HepG2 (cell line): Measurements from ENCODE around the gene MYO19. TPM values are rescaled to one million over a fixed set of nuclear protein-coding genes. Genes with fewer than 3 reads are reported as not detected.
A peak's percentile ranks its signal among the peaks of the same experiment; 100 is the strongest.

Experiments used
- ATF5 ChIP-seq: sonication (generic); formaldehyde crosslinking; IDR thresholded peaks from 2 replicates; pipeline ENCODE4 v1.4.0; 2020; ENCODE audit warnings: mild to moderate bottlenecking, low read depth, missing genetic modification reagents
- ATM ChIP-seq: fragments of 450-650 bp; IDR thresholded peaks from 2 replicates; pipeline ENCODE4 v1.7.1; 2017; ENCODE audit warnings: mild to moderate bottlenecking, borderline replicate concordance
- CEBPZ ChIP-seq: IDR thresholded peaks from 2 replicates; pipeline ENCODE4 v1.6.1; 2012; ENCODE audit warnings: low read length, improper control_type of control experiment
- KLF16 ChIP-seq, 2 experiments: sonication (generic) in 1 of 2; formaldehyde crosslinking in 1 of 2; IDR thresholded peaks; 2 replicates each; pipeline versions ENCODE4 v1.6.1 to v1.8.0; 2016 to 2023; ENCODE audit warnings: missing genetic modification reagents in 2 of 2, missing compliant biosample characterization in 1 of 2
- MTA3 ChIP-seq: sonication (generic); formaldehyde crosslinking; IDR thresholded peaks from 2 replicates; pipeline ENCODE4 v1.4.0; 2020; ENCODE audit warnings: missing genetic modification reagents
- NCOA5 ChIP-seq: sonication (generic); formaldehyde crosslinking; IDR thresholded peaks from 2 replicates; pipeline ENCODE4 v1.4.0; 2020; ENCODE audit warnings: missing genetic modification reagents
- PCBP1 ChIP-seq: fragments of 200-400 bp; formaldehyde crosslinking; IDR thresholded peaks from 2 replicates; pipeline ENCODE4 v1.6.1; 2017; ENCODE audit warnings: mild to moderate bottlenecking, low read depth, low read length, borderline replicate concordance
- PHF21A ChIP-seq: sonication (generic); formaldehyde crosslinking; IDR thresholded peaks from 2 replicates; pipeline ENCODE4 v1.5.0; 2020; ENCODE audit warnings: mild to moderate bottlenecking, missing genetic modification reagents
- SATB2 ChIP-seq: sonication (generic); formaldehyde crosslinking; IDR thresholded peaks from 2 replicates; pipeline ENCODE4 v1.5.0; 2020; ENCODE audit warnings: missing genetic modification reagents
- SIX4 ChIP-seq: sonication (generic); formaldehyde crosslinking; IDR thresholded peaks from 2 replicates; pipeline ENCODE4 v1.4.0; 2020; ENCODE audit warnings: missing genetic modification reagents
- SUZ12 ChIP-seq: fragments of 150-350 bp; IDR thresholded peaks from 2 replicates; pipeline ENCODE4 v1.6.1; 2014; ENCODE audit warnings: low read depth, low read length
- XBP1 ChIP-seq: sonication (generic); formaldehyde crosslinking; IDR thresholded peaks from 2 replicates; pipeline ENCODE4 v1.5.0; 2020; ENCODE audit warnings: missing genetic modification reagents
- YY1 ChIP-seq: IDR thresholded peaks from 2 replicates; pipeline ENCODE4 v1.6.1; 2011; ENCODE audit warnings: low read length, low read depth, moderate library complexity, mild to moderate bottlenecking; ENCODE audit not compliant: insufficient read depth, insufficient replicate concordance
- ZBTB7A ChIP-seq: sonication (generic); formaldehyde crosslinking; IDR thresholded peaks from 2 replicates; pipeline ENCODE4 v1.8.0; 2022; ENCODE audit warnings: mild to moderate bottlenecking, missing genetic modification reagents
- ZNF17 ChIP-seq: sonication (generic); formaldehyde crosslinking; IDR thresholded peaks from 2 replicates; pipeline ENCODE4 v1.5.0; 2020; ENCODE audit warnings: mild to moderate bottlenecking, missing genetic modification reagents
- ZNF317 ChIP-seq: sonication (generic); formaldehyde crosslinking; IDR thresholded peaks from 2 replicates; pipeline ENCODE4 v1.5.0; 2020; ENCODE audit warnings: mild to moderate bottlenecking, missing genetic modification reagents
- ZNF512B ChIP-seq: sonication (generic); formaldehyde crosslinking; IDR thresholded peaks from 2 replicates; pipeline ENCODE4 v1.5.1; 2020; ENCODE audit warnings: missing genetic modification reagents, mild to moderate bottlenecking, borderline replicate concordance
- ZNF605 ChIP-seq: sonication (generic); formaldehyde crosslinking; IDR thresholded peaks from 2 replicates; pipeline ENCODE4 v1.8.0; 2022; ENCODE audit warnings: mild to moderate bottlenecking, missing genetic modification reagents
- ZNF704 ChIP-seq: sonication (generic); formaldehyde crosslinking; IDR thresholded peaks from 2 replicates; pipeline ENCODE4 v1.8.1; 2023; ENCODE audit warnings: mild to moderate bottlenecking, inconsistent platforms, moderate library complexity, missing genetic modification reagents, borderline replicate concordance
- ZNF709 ChIP-seq: sonication (generic); formaldehyde crosslinking; IDR thresholded peaks from 2 replicates; pipeline ENCODE4 v1.5.0; 2020; ENCODE audit warnings: mild to moderate bottlenecking, missing genetic modification reagents
- ZSCAN29 ChIP-seq: sonication (generic); formaldehyde crosslinking; conservative IDR thresholded peaks from 2 replicates; pipeline ENCODE4 v1.4.0; 2020; ENCODE audit warnings: mild to moderate bottlenecking, missing genetic modification reagents
- polyA plus RNA-seq, 8 experiments: library from polyadenylated mRNA; depleted of rRNA in 3 of 8; stranded (reverse) in 7 of 8; unstranded in 1 of 8; fragments of >200 nt; fragmentation: Illumina TruSeq in 4 of 8; extraction: Trizol in 4 of 8; gene quantifications; 2 replicates each; pipeline versions ENCODE4 v1.2.1 to v1.2.3, GENCODE V29; 2011 to 2016; ENCODE audit warnings: low read depth in 4 of 8, missing spikeins in 1 of 8, mixed read lengths in 1 of 8; ENCODE audit not compliant: insufficient read depth in 1 of 8
- total RNA-seq, 5 experiments: library from RNA; depleted of rRNA; stranded (reverse); fragments of >200 nt; fragmentation: Illumina TruSeq; extraction: Trizol; gene quantifications; 2 replicates each; pipeline ENCODE4 v1.2.3, GENCODE V29; 2016; ENCODE audit warnings: low read depth in 1 of 5

MYO19 gene
- total and polyA plus RNA-seq, 2 of the 13 experiments (the other 11 are each of a cell fraction or from before 2014, with no cell fraction given), result 75.7 to 82.3 TPM

GRCh38 chr17:36534840-36535668 lies at the start of gene MYO19, which contains the start of gene PIGW (continued):
- no peak for TF ChIP-seq CEBPZ
- TF ChIP-seq PCBP1, result no peak
- no peak; the same call in 1 of the 2 replicates for TF ChIP-seq ZNF17
- peak in 1 of 2 experiments; percentile 77; a peak in 2 of 4 replicates for TF ChIP-seq KLF16 (CRISPR knock-in tag; IDR thresholded peaks at IDR 0.05)
- TF ChIP-seq ZNF605 (CRISPR knock-in tag), result peak; percentile 65; the same call in 1 of the 2 replicates
- TF ChIP-seq SIX4 (CRISPR knock-in tag), result 0 out of 2 replicates have a peak, but pooled peaks have one; percentile 15
- TF ChIP-seq PHF21A (CRISPR knock-in tag), result peak; percentile 56; the same call in 1 of the 2 replicates
- TF ChIP-seq SUZ12, result no peak
- peak; percentile 14; the same call in 1 of the 2 replicates for TF ChIP-seq ZSCAN29 (CRISPR knock-in tag)
- TF ChIP-seq MTA3, result no peak
- TF ChIP-seq XBP1, result no peak
- peak; percentile 92; the same call in 1 of the 2 replicates for TF ChIP-seq ZNF704 (CRISPR knock-in tag)
- TF ChIP-seq ZNF317 (CRISPR knock-in tag), result peak; percentile 43; the same call in 1 of the 2 replicates
- TF ChIP-seq SATB2, result 0 out of 2 replicates have a peak, but pooled peaks have one; percentile 70
- no peak for TF ChIP-seq ZNF512B
- no peak for TF ChIP-seq ATM
- 0 out of 2 replicates have a peak, but pooled peaks have one; percentile 57 for TF ChIP-seq NCOA5 (CRISPR knock-in tag)
- peak; percentile 2; the same call in 1 of the 2 replicates for TF ChIP-seq ATF5
- peak; percentile 93 for TF ChIP-seq YY1
- no peak for TF ChIP-seq ZBTB7A
- TF ChIP-seq ZNF709 (CRISPR knock-in tag), result peak; percentile 61; the same call in 1 of the 2 replicates
